OCI-LY7 (cell line): ENCODE measurements around the gene SERINC2. TPM values are rescaled to one million over a fixed set of nuclear protein-coding genes. Genes with fewer than 3 reads are reported as not detected.
"Not testable (repeated sequence)": the region's sequence is repeated elsewhere in the genome, so short reads cannot be mapped to it uniquely, and the experiment has no call there.

Source experiments
- BruUV-seq: library from RNA; stranded (reverse); fragments of 400-500 nt; replicated peaks from 2 replicates; lab custom pipeline; 2021; lab: Mats Ljungman, UMichigan
- CTCF ChIA-PET: fragments of 300-600 bp; sonication (Branson Sonifier 250); formaldehyde crosslinking; loops from one replicate; lab custom pipeline; 2022; ENCODE audit warnings: antibody characterized with exemption; ENCODE audit not compliant: unreplicated experiment; lab: Charles Lee
- POLR2A ChIA-PET: fragments of 300-600 bp; sonication (Branson Sonifier 250); formaldehyde crosslinking; loops from one replicate; lab custom pipeline; 2022; ENCODE audit warnings: antibody characterized with exemption; lab: Charles Lee
- DNase-seq: peaks from one replicate; pipeline ENCODE4 v3.0.0-alpha.2; 2015; ENCODE audit warnings: low spot score
- H2AFZ ChIP-seq: fragments of 200-600 bp; sonication (generic), shearing (Covaris generic); 2 replicates; pipeline ENCODE4 v1.6.1; 2014; ENCODE audit warnings: mild to moderate bottlenecking, antibody characterized with exemption, low read length, moderate library complexity
- H3K27ac ChIP-seq: fragments of 200-600 bp; sonication (generic); 2 replicates; pipeline ENCODE4 v1.5.1; 2014; ENCODE audit warnings: mixed run types, low read depth, mild to moderate bottlenecking, moderate library complexity, low read length, inconsistent platforms; ENCODE audit not compliant: poor library complexity, severe bottlenecking
- H3K36me3 ChIP-seq: fragments of 200-600 bp; sonication (generic); 2 replicates; pipeline ENCODE4 v1.6.1; 2014; ENCODE audit warnings: mild to moderate bottlenecking, antibody characterized with exemption, low read length, moderate library complexity, mixed read lengths; ENCODE audit not compliant: insufficient read depth
- H3K4me1 ChIP-seq: fragments of 200-600 bp; sonication (generic); 2 replicates; pipeline ENCODE4 v1.5.1; 2014; ENCODE audit warnings: mild to moderate bottlenecking, low read length; ENCODE audit not compliant: insufficient read depth, poor library complexity, severe bottlenecking
- H3K4me2 ChIP-seq: fragments of 200-600 bp; sonication (generic); 2 replicates; pipeline ENCODE4 v1.6.1; 2014; ENCODE audit warnings: mild to moderate bottlenecking, low read length
- H3K4me3 ChIP-seq: fragments of 200-600 bp; sonication (generic); 2 replicates; pipeline ENCODE4 v1.5.1; 2014; ENCODE audit warnings: mild to moderate bottlenecking, low read depth, low read length; ENCODE audit not compliant: poor library complexity, severe bottlenecking
- H3K79me2 ChIP-seq: fragments of 200-600 bp; sonication (generic); 2 replicates; pipeline ENCODE4 v1.6.1; 2016; ENCODE audit warnings: low read depth, mild to moderate bottlenecking, low read length, moderate library complexity, mixed read lengths; ENCODE audit not compliant: insufficient read depth
- H3K9me2 ChIP-seq: fragments of 200-600 bp; sonication (generic); 2 replicates; pipeline ENCODE4 v1.6.1; 2016; ENCODE audit warnings: mild to moderate bottlenecking, low read length, mixed read lengths; ENCODE audit not compliant: insufficient read depth
- H3K9me3 ChIP-seq: fragments of 200-600 bp; sonication (generic); 2 replicates; pipeline ENCODE4 v1.6.1; 2014; ENCODE audit warnings: mild to moderate bottlenecking, mixed run types, low read length, mixed read lengths
- H4K20me1 ChIP-seq: fragments of 200-600 bp; sonication (generic); 2 replicates; pipeline ENCODE4 v1.6.1; 2014; ENCODE audit warnings: mild to moderate bottlenecking, antibody characterized with exemption, low read length, moderate library complexity, mixed read lengths; ENCODE audit not compliant: insufficient read depth
- CTCF ChIP-seq: fragments of 200-600 bp; sonication (generic); conservative IDR thresholded peaks from 2 replicates; pipeline ENCODE4 v1.5.1; 2014; ENCODE audit warnings: mild to moderate bottlenecking, antibody characterized with exemption, low read length, moderate library complexity, mixed read lengths
- EZH2phosphoT487 ChIP-seq: fragments of 200-600 bp; sonication (generic); IDR thresholded peaks from 2 replicates; pipeline ENCODE4 v1.6.1; 2018; ENCODE audit warnings: low read depth, borderline replicate concordance, mild to moderate bottlenecking, mixed run types, antibody characterized with exemption, low read length, moderate library complexity, mixed read lengths
- intact Hi-C: fragments of 100-400 bp; cut with micrococcal nuclease; formaldehyde crosslinking; loops from one replicate; pipeline ENCODE4 v1.10.0; 2022; ENCODE audit not compliant: unreplicated experiment
- total RNA-seq, 2 experiments: library from RNA; depleted of rRNA in 1 of 2; stranded (reverse); fragments of >200 nt in 1 of 2; shearing (Covaris generic) in 1 of 2; gene quantifications; 2 replicates each; pipeline ENCODE4 v1.2.3, GENCODE V29; 2014 to 2022

SERINC2 gene
- total RNA-seq, 2 experiments from 2014 or later: 3.5 to 11.1 TPM

GRCh38 chr1:31382379-31382989, 30.5 kb upstream of the SERINC2 start:
- intact Hi-C loops: no loop called here
- BruUV-seq: no TSS peak
- DNase-seq: no peak
- Histone ChIP-seq H3K79me2 (no peaks in the 10 kb centered on the region), H3K9me2 (no peaks in the 10 kb centered on the region), H3K36me3 (no peaks in the 10 kb centered on the region), H2AFZ (no peak overlapping the region), H3K27ac (no peak overlapping the region), H3K4me3 (no peak overlapping the region), H3K4me1 (no peaks in the 10 kb centered on the region), H3K9me3 (no peaks in the 10 kb centered on the region), H4K20me1 (no peaks in the 10 kb centered on the region), H3K4me2 (no peak overlapping the region)
- ChIA-PET CTCF (no interaction called here), POLR2A (no interaction called here)
- TF ChIP-seq CTCF (no peak), EZH2phosphoT487 (no peak)

- no peaks in the 10 kb centered on the region for H3K36me3 ChIP-seq
- no peaks in the 10 kb centered on the region for H3K4me1 ChIP-seq
- H3K4me3 ChIP-seq: no peak overlapping the region
- H3K27ac ChIP-seq: no peak overlapping the region
- H3K79me2 ChIP-seq: no peaks in the 10 kb centered on the region
- no peaks in the 10 kb centered on the region for H3K9me3 ChIP-seq
- DNase-seq: no peak
- H2AFZ ChIP-seq: no peak overlapping the region
- no TSS peak for BruUV-seq
- H3K4me2 ChIP-seq: no peak overlapping the region
- intact Hi-C loops: no loop called here
- ChIA-PET CTCF (no interaction called here), POLR2A (interaction anchor here (0.7 kb wide), 1 partner anchor 523 kb away, joined by 3 read pairs; no protein-coding TSS in a partner anchor)
- no peaks in the 10 kb centered on the region for H3K9me2 ChIP-seq
- no peak for TF ChIP-seq EZH2phosphoT487
- H4K20me1 ChIP-seq: no peaks in the 10 kb centered on the region
Measured at GRCh38 chr1:31383967-31384366, 29.0 kb upstream of the SERINC2 start.

- H3K36me3 ChIP-seq, H3K9me2 ChIP-seq, H3K4me2 ChIP-seq, DNase-seq, H3K79me2 ChIP-seq, H3K27ac ChIP-seq, intact Hi-C loops, H2AFZ ChIP-seq, H3K4me1 ChIP-seq, CTCF ChIA-PET, BruUV-seq, H3K9me3 ChIP-seq, H3K4me3 ChIP-seq, H4K20me1 ChIP-seq: not testable (repeated sequence)
- POLR2A ChIA-PET: interaction anchor here (0.7 kb wide), 1 partner anchor 96 kb away, joined by 3 read pairs; no protein-coding TSS in a partner anchor
Measured at GRCh38 chr1:31386576-31387243, 26.3 kb upstream of the SERINC2 start.
